Lung microvascular endothelial cell (primary cell): ENCODE data around the gene ITGA2B. TPM values are rescaled to one million over a fixed set of nuclear protein-coding genes. Genes with fewer than 3 reads are reported as not detected.

Source experiments
- DNase-seq, 2 donors: peaks; one replicate each; pipeline versions ENCODE4 v3.0.0 to v3.0.0-alpha.2; 2010; ENCODE audit warnings: low read depth in 2 of 2
- total RNA-seq: library from RNA; depleted of rRNA; stranded (reverse); fragments of >200 nt; gene quantifications from 2 replicates; pipeline ENCODE4 v1.2.1, GENCODE V29; 2014

The ITGA2B gene
- total RNA-seq, result 0.22 and 0.79 TPM in 2 replicates

GRCh38 chr17:44389281-44389680 lies at the start of gene ITGA2B:
ITGA2B (minus strand) TSS chr17:44389649; CDS start chr17:44389473, 176 bp downstream.
- DNase-seq, result no peak

GRCh38 chr17:44439168-44439567 lies 49.7 kb upstream of the ITGA2B start:
- peak in 1 of 2 donors; percentile 25 for DNase-seq

- peak; percentile 5 to 9 for DNase-seq
Observed at GRCh38 chr17:44438636-44439035, 49.2 kb upstream of the ITGA2B start.

- DNase-seq, result no peak
Observed at GRCh38 chr17:44436336-44436735, 46.9 kb upstream of the ITGA2B start.

- no peak for DNase-seq
Observed at GRCh38 chr17:44432254-44433157, 43.1 kb upstream of the ITGA2B start.

- no peak for DNase-seq
Observed at GRCh38 chr17:44424828-44425461, 35.5 kb upstream of the ITGA2B start.

- peak; percentile 60 to 67 for DNase-seq
Observed at GRCh38 chr17:44417553-44417952, 28.1 kb upstream of the ITGA2B start.

GRCh38 chr17:44416558-44417289 lies 27.3 kb upstream of the ITGA2B start:
- DNase-seq, result no peak

GRCh38 chr17:44414394-44415155 lies 25.1 kb upstream of the ITGA2B start:
- DNase-seq, result no peak

- no peak for DNase-seq
Observed at GRCh38 chr17:44409309-44410028, 20.0 kb upstream of the ITGA2B start.

GRCh38 chr17:44408786-44409185 lies 19.3 kb upstream of the ITGA2B start:
- DNase-seq, result no peak

GRCh38 chr17:44402564-44403172 lies 13.2 kb upstream of the ITGA2B start:
- no peak for DNase-seq

GRCh38 chr17:44400226-44400847 lies 10.9 kb upstream of the ITGA2B start:
- DNase-seq, result peak; percentile 36 to 55

GRCh38 chr17:44398692-44399691 lies 9.5 kb upstream of the ITGA2B start:
- DNase-seq, result no peak

- DNase-seq, result no peak
Observed at GRCh38 chr17:44397479-44398440, 8.3 kb upstream of the ITGA2B start.

- no peak for DNase-seq
Observed at GRCh38 chr17:44396946-44397345, 7.5 kb upstream of the ITGA2B start.

- no peak for DNase-seq
Observed at GRCh38 chr17:44394833-44395232, 5.4 kb upstream of the ITGA2B start.
